SK-N-MC (cell line): ENCODE results near the gene SMPD3.

Experiments used
- EZH2 ChIP-seq: fragments of 200-600 bp; sonication (generic); IDR thresholded peaks from one replicate; pipeline ENCODE4 v1.6.1; 2017; ENCODE audit warnings: antibody characterized with exemption
- FOXP2 ChIP-seq: optimal IDR thresholded peaks from 2 replicates; pipeline ENCODE3; 2011; ENCODE audit warnings: mild to moderate bottlenecking, moderate library complexity; ENCODE audit not compliant: insufficient read depth; ENCODE audit errors: extremely low read length, control extremely low read depth
- POLR2AphosphoS5 ChIP-seq: IDR thresholded peaks from 2 replicates; pipeline ENCODE4 v1.6.1; 2012; ENCODE audit warnings: mild to moderate bottlenecking, low read depth, low read length, borderline replicate concordance

DNA sequence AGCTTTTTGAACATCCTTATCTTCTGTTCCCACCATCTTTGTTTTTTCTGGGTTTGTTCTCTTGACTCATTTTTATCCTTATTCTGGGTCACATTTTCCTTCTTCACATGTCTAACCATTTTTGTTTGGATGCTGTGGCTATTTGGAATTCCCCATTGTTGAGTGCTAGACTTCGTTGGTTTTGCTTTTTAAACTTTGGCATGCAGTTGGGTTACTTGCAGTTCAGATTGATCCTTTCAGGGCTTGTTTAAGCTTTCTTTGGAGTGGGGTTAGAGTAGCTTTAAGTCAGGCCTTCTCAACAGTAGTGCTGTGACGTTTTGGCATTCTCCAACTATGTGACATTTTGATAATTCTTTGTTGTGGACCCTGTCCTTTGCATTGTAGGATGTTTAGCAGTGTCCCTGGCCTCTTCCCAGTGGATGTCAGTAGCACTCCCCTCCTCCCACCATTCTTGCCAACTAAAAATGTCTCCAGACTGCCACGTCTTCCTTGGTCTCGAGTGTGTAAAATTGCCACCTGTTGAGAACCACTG lies 116.4 kb downstream of the SMPD3 start:
- TF ChIP-seq POLR2AphosphoS5 (no peak), EZH2 (no peak), FOXP2 (no peak)
